Measurements from ENCODE around the gene ATAD1. TPM values are rescaled to one million over a fixed set of nuclear protein-coding genes. Genes with fewer than 3 reads are reported as not detected.

Gene ATAD1
- total and polyA plus RNA-seq, 9 of the 15 experiments (the other 6 are each of a cell fraction or from before 2014, with no cell fraction given) = 11.3 to 33.8 (median 27.3) TPM

- TF ChIP-seq AFF1 (IDR thresholded peaks at IDR 0.05; ENCODE audit: low read depth in 1 of 2, partially characterized antibody in 2 of 2) (peak; percentile 43 to 52), ZNF644 (tag; IDR thresholded peaks at IDR 0.05; ENCODE audit: low read depth) (no peak; the same call in 1 of the 2 replicates), POLR2B (IDR thresholded peaks at IDR 0.05; ENCODE audit: low read depth, partially characterized antibody) (peak; percentile 24), MTA3 (IDR thresholded peaks at IDR 0.05; ENCODE audit: borderline replicate concordance) (0 out of 2 replicates have a peak, but pooled peaks have one; percentile 77), KAT7 (CRISPR knock-in tag; IDR thresholded peaks at IDR 0.05; ENCODE audit: borderline replicate concordance) (peak; percentile 93; the same call in 1 of the 2 replicates), BHLHE40 (IDR thresholded peaks at IDR 0.05; ENCODE audit: low read length) (peak; percentile 94), POLR2AphosphoS5 (IDR thresholded peaks at IDR 0.05; ENCODE audit: control insufficient read depth, insufficient read depth, low read depth, low read length) (peak; percentile 56; the same call in 1 of the 2 replicates), TFE3 (CRISPR knock-in tag; IDR thresholded peaks at IDR 0.05) (peak; percentile 92), PRDM10 (IDR thresholded peaks at IDR 0.05; ENCODE audit: partially characterized antibody) (peak; percentile 20), SAP30 (IDR thresholded peaks at IDR 0.05; ENCODE audit: borderline replicate concordance, insufficient read depth, low read depth, low read length, poor library complexity, severe bottlenecking) (peak; percentile 76), ZFP1 (CRISPR knock-in tag; IDR thresholded peaks at IDR 0.05) (no peak), ZNF316 (IDR thresholded peaks at IDR 0.05) (no peak), HINFP (tag; conservative IDR thresholded peaks at IDR 0.05; ENCODE audit: low read depth) (no peak), TOE1 (IDR thresholded peaks at IDR 0.05; ENCODE audit: borderline replicate concordance) (peak; percentile 95), TOE1 (CRISPR knock-in tag; IDR thresholded peaks at IDR 0.05; ENCODE audit: borderline replicate concordance, low read depth) (no peak)
These were observed 44.1 kb upstream of the ATAD1 start (continued) for GRCh38 chr10:87861953-87862678.
